ENCODE measurements around the gene RTP5. TPM values are rescaled to one million over a fixed set of nuclear protein-coding genes. Genes with fewer than 3 reads are reported as not detected.

Gene RTP5
- total RNA-seq, 3 donors from 2014 or later: 0.15 TPM; not detected in 2

- peak overlapping the region; percentile 82 to 92 for H3K27ac ChIP-seq
- DNase-seq (ENCODE audit: low spot score in 2 of 2): no peak
- H3K4me1 ChIP-seq: peaks cover 6 to 20% of the 10 kb centered on the region in 2 donors
- intact Hi-C loops (cut with DNase I; ENCODE audit: low total_unique reads): no loop called here
- H3K4me3 ChIP-seq: no peak overlapping the region
- H3K27me3 ChIP-seq: no peaks in the 10 kb centered on the region
- no peak for TF ChIP-seq POLR2A (IDR thresholded peaks at IDR 0.05)
- no peak for TF ChIP-seq CTCF (IDR thresholded peaks at IDR 0.05)
- no peak for TF ChIP-seq POLR2AphosphoS5 (IDR thresholded peaks at IDR 0.05)
- H3K36me3 ChIP-seq: no peaks in the 10 kb centered on the region
- H3K9me3 ChIP-seq: no peaks in the 10 kb centered on the region
These were observed 23.7 kb downstream of the RTP5 start for GRCh38 chr2:241893265-241893664.

- Histone ChIP-seq H3K27ac (no peak overlapping the region), H3K4me3 (no peak overlapping the region), H3K4me1 (peaks cover 6 to 20% of the 10 kb centered on the region in 2 donors), H3K36me3 (no peaks in the 10 kb centered on the region), H3K27me3 (no peaks in the 10 kb centered on the region), H3K9me3 (no peaks in the 10 kb centered on the region)
- DNase-seq (ENCODE audit: low spot score in 2 of 2): peak in 1 of 2 donors; percentile 43
- TF ChIP-seq POLR2A (IDR thresholded peaks at IDR 0.05): no peak
- no peak for TF ChIP-seq CTCF (IDR thresholded peaks at IDR 0.05)
- no peak for TF ChIP-seq POLR2AphosphoS5 (IDR thresholded peaks at IDR 0.05)
- intact Hi-C loops (cut with DNase I; ENCODE audit: low total_unique reads): no loop called here
These were observed 24.6 kb downstream of the RTP5 start for GRCh38 chr2:241894056-241894641.

GRCh38 chr2:241894681-241895426, 25.3 kb downstream of the RTP5 start:
- intact Hi-C loops (cut with DNase I; ENCODE audit: low total_unique reads): no loop called here
- TF ChIP-seq POLR2A (IDR thresholded peaks at IDR 0.05) (no peak), CTCF (IDR thresholded peaks at IDR 0.05) (no peak), POLR2AphosphoS5 (IDR thresholded peaks at IDR 0.05) (no peak)
- Histone ChIP-seq H3K36me3 (no peaks in the 10 kb centered on the region), H3K27ac (peak overlapping the region; percentile 67 to 71), H3K9me3 (no peaks in the 10 kb centered on the region), H3K4me1 (peaks cover 6 to 20% of the 10 kb centered on the region in 2 donors), H3K27me3 (no peaks in the 10 kb centered on the region), H3K4me3 (no peak overlapping the region)
- peak in 1 of 2 donors; percentile 47 for DNase-seq (ENCODE audit: low spot score in 2 of 2)

GRCh38 chr2:241895427-241895711, 25.8 kb downstream of the RTP5 start:
- no peaks in the 10 kb centered on the region for H3K9me3 ChIP-seq
- H3K36me3 ChIP-seq: no peaks in the 10 kb centered on the region
- no peaks in the 10 kb centered on the region for H3K27me3 ChIP-seq
- peaks cover 6 to 23% of the 10 kb centered on the region in 2 donors for H3K4me1 ChIP-seq
- intact Hi-C loops (cut with DNase I; ENCODE audit: low total_unique reads): no loop called here
- DNase-seq (ENCODE audit: low spot score in 2 of 2): peak in 1 of 2 donors; percentile 46
- peak overlapping the region; percentile 67 to 71 for H3K27ac ChIP-seq
- no peak overlapping the region for H3K4me3 ChIP-seq
- TF ChIP-seq POLR2AphosphoS5 (IDR thresholded peaks at IDR 0.05): no peak
- no peak for TF ChIP-seq POLR2A (IDR thresholded peaks at IDR 0.05)
- TF ChIP-seq CTCF (IDR thresholded peaks at IDR 0.05): no peak

Data from breast epithelium (tissue), 4 donors.